Activated T-helper 9 cell treated with anti-CD3 and anti-CD28 coated beads, Interleukin-2, amount 50 U/mL, for 16 hours (primary cell): Measurements from ENCODE around the gene SAMHD1.
"Not testable (repeated sequence)": the region's sequence is repeated elsewhere in the genome, so short reads cannot be mapped to it uniquely, and the experiment has no call there.

ENCODE experiments used
- DNase-seq: peaks from one replicate; pipeline ENCODE4 v3.0.0-alpha.2; 2020; ENCODE audit warnings: low read depth

Gene SAMHD1

DNA sequence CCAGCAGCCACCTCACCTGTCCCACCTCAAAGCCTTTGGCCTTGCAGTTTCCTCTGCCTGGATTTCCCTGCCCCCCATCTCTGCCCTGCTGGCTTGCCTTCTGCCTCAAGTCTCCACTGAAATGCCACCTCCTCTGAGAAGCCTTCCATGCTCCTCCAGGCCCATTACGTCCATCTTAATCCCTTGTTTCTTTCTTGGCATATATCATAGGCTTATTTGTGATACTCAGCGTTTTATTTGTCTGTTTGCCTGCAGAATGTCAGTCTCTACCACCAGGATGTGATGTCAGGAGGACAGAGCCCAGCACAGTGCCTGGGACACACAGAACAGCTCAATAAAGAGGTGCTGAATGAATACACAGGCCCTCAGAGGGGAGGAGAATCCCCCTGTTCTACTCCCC lies 100.0 kb downstream of the SAMHD1 start:
- no peak for DNase-seq

DNA sequence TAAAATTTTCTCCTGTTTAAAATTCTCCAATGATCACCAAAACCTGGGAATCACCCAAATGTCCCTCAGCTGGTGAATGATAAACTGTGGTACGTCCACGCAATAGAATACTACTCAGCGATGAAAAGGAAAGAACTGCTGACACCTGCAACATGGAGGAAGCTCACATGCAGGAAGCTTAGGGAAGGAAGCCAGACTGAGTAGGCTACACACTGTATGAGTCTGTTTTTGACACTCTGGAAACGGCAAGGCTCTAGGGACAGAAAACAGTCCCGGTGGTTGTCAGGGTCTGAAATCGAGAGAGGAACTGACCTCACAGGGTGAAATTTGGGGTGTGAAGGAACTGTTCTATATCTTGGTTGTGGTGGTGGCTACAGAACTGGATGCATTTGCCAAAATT lies 100.7 kb downstream of the SAMHD1 start:
- DNase-seq: no peak

DNA sequence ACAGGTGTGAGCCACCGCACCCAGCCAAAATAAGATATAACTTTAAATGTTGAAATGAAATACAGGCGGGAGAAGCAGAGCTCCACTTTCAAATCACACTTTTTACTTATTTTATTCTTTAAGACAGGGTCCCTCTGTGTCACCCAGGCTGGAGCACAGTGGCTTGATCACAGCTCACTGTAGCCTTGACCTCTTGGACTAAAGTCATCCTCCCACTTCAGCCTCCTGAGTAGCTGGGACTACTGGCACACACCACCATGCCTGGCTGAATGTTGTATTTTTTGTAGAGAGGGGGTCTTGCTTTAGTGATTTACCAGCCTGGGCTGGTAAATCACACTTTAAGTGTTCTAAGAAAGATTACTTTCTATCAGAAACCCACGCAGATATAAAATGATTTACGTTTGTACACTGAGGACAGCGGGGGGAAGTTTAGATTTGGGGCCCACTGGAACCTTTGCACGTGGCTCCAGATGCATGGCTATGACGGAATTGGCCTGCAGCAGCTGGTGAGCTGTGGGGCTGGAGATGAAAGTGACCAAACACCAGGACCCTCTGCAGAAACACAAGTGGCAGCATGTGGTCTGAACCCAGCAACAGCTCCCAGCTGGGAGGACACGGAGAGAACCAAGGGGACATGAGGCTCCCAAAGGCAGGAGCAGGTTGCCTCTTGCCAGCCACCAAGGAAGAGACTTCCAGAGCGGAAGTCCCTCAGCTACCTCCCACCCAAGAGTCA lies 102.0 kb downstream of the SAMHD1 start:
- no peak for DNase-seq

DNA sequence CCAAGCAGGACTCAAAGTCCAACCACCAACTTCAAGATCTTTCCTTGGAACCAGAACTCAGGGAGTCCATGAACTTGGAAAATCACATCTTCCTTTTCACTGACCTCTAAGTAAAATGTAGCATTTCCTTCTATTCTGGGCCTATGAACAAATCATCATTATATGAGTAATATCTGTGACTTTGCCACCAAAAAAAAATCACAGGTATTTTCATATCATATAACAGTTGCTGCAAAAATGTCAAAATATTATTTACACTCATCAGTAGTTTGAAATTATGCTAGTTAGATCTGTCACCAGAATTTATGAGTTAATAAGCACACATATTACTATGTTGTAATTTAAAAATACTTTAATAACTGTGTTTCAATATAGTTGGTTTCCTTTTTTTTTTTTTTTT lies 102.8 kb downstream of the SAMHD1 start:
- no peak for DNase-seq

DNA sequence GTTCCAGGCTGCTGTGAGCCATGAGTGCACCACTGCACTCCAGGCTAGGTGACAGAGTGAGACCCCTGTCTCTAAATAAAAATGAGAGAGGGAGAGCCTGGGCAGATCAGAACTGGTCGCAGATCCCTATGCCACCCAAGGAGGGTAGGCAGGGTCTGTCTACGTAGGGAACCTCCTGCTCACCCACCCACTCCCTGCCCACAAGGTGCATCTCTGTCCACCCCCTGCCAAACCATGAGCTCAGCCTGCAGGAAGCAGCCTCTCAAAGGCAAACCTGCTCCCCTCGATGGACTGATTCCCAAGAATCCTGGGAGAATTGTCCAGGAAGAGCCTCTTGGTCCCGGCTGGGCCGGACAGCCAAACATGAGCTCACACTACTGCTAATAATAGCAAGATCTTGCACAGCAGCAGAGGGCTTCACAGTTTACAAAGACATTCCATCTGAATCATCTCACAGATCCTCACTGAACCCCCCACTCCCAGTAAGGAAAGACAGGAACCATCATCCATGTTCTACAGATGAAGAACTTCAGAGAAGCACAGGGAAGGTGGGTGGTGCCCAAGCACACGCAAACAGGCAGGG lies 103.3 kb downstream of the SAMHD1 start:
- DNase-seq: no peak

DNA sequence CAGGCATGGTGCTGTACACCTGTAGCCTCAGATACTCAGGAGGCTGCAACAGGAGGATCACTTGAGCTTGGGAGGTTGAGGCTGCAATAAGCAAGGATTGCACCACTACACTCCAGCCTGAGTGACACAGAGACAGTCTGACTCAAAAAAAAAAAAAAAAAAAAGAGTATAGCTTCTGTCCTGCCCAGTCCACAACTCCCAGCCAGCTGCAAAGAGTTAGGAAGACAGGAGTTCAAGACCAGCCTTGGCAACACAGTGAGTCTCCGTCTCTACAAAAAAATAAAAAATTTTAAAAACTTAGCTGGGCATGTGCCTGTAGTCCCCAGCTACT lies 103.8 kb downstream of the SAMHD1 start:
- DNase-seq: no peak

DNA sequence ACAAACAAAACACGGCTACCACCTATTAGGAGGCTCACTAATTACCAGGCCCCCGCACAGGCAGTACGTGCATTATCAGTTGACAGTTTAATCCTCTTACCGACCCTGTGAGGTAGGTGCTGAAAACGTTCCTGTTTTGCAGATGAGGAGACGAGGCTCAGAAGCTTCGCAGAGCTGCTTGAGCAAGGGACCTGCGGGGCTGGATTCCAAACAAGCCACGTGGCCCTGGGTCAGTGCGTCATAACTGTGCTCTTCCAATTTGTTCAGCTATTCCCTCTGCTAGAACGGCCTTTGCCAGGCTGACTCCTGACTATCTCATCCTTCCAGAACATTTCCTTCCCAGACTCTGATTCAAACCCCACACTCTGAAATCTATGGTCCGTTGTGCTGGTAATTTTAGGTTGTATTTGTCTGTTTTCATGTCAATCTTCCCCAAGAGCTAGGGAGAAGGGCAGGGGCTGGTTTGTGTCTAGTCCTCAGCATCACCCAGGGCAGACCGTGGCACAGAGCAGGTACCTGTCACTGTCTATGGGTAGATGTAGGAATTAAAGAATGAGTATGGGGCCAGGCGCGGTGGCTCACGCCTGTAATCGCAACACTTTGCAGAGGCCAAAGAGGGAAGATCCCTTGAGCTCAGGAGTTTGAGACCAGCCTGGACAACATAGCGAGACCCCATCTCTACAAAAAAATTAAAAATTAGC lies 104.3 kb downstream of the SAMHD1 start:
- no peak for DNase-seq

DNA sequence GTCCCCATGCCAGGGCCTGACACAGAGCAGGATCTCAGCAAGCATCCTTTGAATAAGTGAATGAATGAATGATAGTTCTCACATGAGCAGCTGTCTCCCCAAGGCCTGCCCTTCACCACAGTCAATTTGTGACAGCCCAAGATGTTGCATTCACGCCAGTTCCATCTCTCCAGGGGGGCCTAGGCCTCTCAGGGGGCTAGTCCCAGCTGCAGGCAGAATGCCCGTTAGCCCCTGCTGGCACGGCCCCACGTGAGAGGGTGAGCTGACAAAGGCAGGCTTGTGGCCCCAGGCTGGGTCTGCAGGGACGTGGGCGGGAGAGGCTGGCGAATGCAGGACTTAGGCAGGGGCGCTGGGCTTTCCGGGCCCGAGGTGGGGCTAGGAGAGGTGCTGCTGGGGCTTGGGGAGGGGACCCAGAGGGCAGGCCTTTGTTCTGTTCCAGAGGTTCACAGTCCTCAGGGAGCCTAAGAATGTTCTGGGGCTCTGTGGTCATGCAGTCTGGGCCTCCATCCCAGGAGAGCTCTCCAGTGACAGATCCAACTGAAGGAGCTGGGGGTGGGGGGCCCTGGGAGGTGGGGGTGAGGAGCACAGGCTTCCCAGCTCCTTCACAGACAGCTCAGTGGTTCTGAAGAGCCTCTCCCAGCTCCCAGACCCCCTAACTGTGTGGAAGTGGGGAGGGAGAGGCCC lies 106.1 kb downstream of the SAMHD1 start:
- DNase-seq: no peak

DNA sequence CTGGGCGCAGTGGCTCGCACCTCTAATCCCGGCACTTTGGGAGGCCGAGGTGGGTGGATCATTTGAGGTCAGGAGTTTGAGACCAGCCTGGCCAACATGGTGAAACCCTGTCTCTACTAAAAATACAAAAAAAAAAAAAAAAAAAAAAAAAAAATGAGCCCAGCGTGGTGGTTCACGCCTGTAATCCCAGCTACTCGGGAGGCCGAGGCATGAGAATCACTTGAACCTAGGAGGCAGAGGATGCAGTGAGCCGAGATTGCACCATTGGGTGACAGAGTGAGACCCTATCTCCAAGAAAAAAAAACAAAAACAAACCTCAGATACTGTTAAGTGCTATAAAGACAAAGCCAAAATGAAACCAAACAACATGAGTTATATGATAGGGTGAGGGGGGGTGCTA lies 110.5 kb downstream of the SAMHD1 start:
- not testable (repeated sequence) for DNase-seq
